ENCODE results near the gene ESPNL. TPM values are rescaled to one million over a fixed set of nuclear protein-coding genes. Genes with fewer than 3 reads are reported as not detected.

ESPNL gene
- total RNA-seq, 2 experiments from 2014 or later: 0.11 to 0.27 TPM

DNA sequence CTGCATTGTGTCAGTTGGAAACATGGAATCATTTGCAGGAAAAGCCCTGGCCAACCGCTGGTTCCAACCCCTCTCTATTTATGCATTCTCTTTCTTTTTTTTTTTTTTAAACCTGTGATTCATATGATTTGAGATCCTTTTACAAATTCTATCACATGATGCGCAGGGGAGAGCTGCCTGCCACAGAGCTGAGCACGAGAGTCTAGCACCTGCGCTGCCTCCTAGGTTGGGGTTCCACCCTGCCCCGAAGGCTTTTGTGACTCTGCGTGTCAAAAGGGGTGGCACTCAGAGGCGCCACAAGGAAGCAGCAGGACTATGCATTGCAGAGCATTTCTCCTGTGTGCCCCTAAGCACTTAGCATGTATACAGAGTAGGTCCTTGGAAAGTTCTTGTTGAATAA lies 17.3 kb upstream of the ESPNL start:
- Mint-ChIP-seq H3K4me3 (no peak overlapping the region), H3K27ac (no peak overlapping the region), H3K36me3 (ENCODE audit: low read depth) (peaks cover 83% of the 10 kb centered on the region), H3K9me3 (no peaks in the 10 kb centered on the region), H3K4me1 (ENCODE audit: low read depth) (no peaks in the 10 kb centered on the region), H3K27me3 (no peaks in the 10 kb centered on the region)
- ATAC-seq: no peak
- TF ChIP-seq, protein P1, sequence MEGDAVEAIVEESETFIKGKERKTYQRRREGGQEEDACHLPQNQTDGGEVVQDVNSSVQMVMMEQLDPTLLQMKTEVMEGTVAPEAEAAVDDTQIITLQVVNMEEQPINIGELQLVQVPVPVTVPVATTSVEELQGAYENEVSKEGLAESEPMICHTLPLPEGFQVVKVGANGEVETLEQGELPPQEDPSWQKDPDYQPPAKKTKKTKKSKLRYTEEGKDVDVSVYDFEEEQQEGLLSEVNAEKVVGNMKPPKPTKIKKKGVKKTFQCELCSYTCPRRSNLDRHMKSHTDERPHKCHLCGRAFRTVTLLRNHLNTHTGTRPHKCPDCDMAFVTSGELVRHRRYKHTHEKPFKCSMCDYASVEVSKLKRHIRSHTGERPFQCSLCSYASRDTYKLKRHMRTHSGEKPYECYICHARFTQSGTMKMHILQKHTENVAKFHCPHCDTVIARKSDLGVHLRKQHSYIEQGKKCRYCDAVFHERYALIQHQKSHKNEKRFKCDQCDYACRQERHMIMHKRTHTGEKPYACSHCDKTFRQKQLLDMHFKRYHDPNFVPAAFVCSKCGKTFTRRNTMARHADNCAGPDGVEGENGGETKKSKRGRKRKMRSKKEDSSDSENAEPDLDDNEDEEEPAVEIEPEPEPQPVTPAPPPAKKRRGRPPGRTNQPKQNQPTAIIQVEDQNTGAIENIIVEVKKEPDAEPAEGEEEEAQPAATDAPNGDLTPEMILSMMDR (IDR thresholded peaks at IDR 0.05): no peak
- intact Hi-C loops (cut with micrococcal nuclease): no loop called here
- ChIA-PET CTCF (no interaction called here), POLR2A (no interaction called here)
- DNase-seq: no peak

DNA sequence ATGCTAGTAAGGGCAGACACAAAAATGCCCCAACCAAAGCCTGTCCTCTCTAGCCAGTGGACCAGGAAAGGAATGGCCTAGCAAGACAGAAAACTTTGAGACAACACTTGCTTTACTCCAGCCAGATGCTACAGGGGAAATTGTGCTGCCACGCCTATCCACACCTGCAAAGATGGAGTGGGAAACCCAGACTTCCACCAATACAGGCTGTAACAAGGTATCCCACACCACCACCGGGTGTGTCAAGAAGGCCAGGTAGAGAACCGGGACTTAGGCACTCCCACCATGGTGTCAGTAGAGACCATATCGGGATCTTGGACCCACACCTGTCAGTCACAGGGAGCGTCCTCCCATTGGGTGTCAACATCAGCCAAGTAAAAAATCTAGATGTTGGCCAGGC lies 16.2 kb upstream of the ESPNL start:
- no peak for ATAC-seq
- TF ChIP-seq, protein P1 (IDR thresholded peaks at IDR 0.05): no peak
- Mint-ChIP-seq H3K4me1 (ENCODE audit: low read depth) (no peaks in the 10 kb centered on the region), H3K27ac (no peak overlapping the region), H3K9me3 (no peaks in the 10 kb centered on the region), H3K4me3 (no peak overlapping the region), H3K36me3 (ENCODE audit: low read depth) (peaks cover 76% of the 10 kb centered on the region), H3K27me3 (no peaks in the 10 kb centered on the region)
- ChIA-PET CTCF (no interaction called here), POLR2A (no interaction called here)
- no peak for DNase-seq
- intact Hi-C loops (cut with micrococcal nuclease): no loop called here

DNA sequence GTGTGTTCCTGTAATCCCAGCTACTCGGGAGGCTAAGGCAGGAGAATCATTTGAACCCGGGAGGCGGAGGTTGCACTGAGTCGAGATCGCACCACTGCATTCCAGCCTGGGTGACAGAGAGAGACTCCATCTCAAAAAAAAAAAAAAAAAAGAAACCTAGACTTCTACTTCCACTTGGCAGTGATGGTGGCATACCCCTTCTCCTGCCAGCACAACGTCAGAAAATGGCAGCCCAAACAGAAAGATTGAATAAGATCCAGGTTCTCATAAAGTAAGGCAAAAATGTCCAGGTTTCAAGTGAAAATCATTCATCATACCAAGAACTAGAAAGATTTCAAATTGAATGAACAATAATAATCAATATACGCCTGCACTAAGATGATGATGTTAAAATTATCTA lies 15.4 kb upstream of the ESPNL start:
- Mint-ChIP-seq H3K36me3 (ENCODE audit: low read depth) (peaks cover 72% of the 10 kb centered on the region), H3K4me1 (ENCODE audit: low read depth) (no peaks in the 10 kb centered on the region), H3K4me3 (no peak overlapping the region), H3K9me3 (no peaks in the 10 kb centered on the region), H3K27me3 (no peaks in the 10 kb centered on the region), H3K27ac (no peak overlapping the region)
- ATAC-seq (no peak), DNase-seq (no peak)
- CTCF ChIA-PET: no interaction called here
- intact Hi-C loops (cut with micrococcal nuclease): no loop called here
- POLR2A ChIA-PET: no interaction called here
- TF ChIP-seq, protein P1 (IDR thresholded peaks at IDR 0.05): no peak

DNA sequence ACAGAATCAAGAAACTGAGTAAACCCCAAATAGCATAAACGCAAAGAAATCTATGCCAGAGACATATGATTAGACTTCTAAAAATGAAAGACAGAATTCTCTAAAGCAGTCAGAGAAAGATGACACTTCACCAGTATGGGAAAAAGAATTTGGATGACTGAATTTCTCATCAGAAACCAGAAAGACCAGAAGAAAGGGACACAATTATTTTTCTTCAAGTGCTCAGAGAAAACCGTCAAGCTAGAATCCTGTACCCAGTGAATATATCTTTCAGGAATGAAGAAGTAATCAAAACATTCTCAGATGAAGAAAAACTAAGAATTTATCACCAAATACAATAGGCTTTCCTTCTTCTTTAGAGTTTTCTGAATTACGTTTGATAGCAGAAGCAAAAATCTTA lies 14.2 kb upstream of the ESPNL start:
- Mint-ChIP-seq H3K9me3 (no peaks in the 10 kb centered on the region), H3K4me1 (ENCODE audit: low read depth) (no peaks in the 10 kb centered on the region), H3K4me3 (no peak overlapping the region), H3K27ac (no peak overlapping the region), H3K27me3 (no peaks in the 10 kb centered on the region), H3K36me3 (ENCODE audit: low read depth) (peaks cover 63% of the 10 kb centered on the region)
- TF ChIP-seq, protein P1 (IDR thresholded peaks at IDR 0.05): no peak
- POLR2A ChIA-PET: no interaction called here
- ATAC-seq (no peak), DNase-seq (no peak)
- intact Hi-C loops (cut with micrococcal nuclease): no loop called here
- CTCF ChIA-PET: interaction anchor here (1.2 kb wide), 1 partner anchor 22 kb away, joined by 3 read pairs; no protein-coding TSS in a partner anchor

DNA sequence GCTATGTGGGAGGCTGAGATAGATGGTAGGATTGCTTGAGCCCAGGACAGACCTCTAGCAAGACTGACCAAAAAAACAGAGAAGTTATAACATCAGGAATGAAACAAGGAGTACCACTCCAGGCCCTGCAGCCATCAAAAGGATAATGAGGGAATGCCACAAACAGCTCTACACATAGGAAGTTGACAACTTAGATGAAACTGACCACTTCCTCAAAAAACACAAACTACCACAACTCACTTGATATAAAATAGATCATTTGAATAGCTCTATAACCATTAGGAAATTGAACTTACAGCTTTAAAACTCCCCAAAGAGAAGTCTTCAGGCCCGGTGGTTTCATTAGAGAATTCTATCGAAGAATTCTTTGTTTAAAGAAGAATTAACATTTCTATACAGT lies 12.9 kb upstream of the ESPNL start:
- H3K9me3 Mint-ChIP-seq: no peaks in the 10 kb centered on the region
- intact Hi-C loops (cut with micrococcal nuclease): no loop called here
- H3K4me1 Mint-ChIP-seq (ENCODE audit: low read depth): no peaks in the 10 kb centered on the region
- ATAC-seq (no peak), DNase-seq (no peak)
- CTCF ChIA-PET: interaction anchor here (1.5 to 1.6 kb wide), 3 partner anchors 52 to 176 kb away, joined by 3 to 4 read pairs (median 3); no protein-coding TSS in a partner anchor
- no peak overlapping the region for H3K4me3 Mint-ChIP-seq
- TF ChIP-seq, protein P1 (IDR thresholded peaks at IDR 0.05): no peak
- peaks cover 54% of the 10 kb centered on the region for H3K36me3 Mint-ChIP-seq (ENCODE audit: low read depth)
- no peak overlapping the region for H3K27ac Mint-ChIP-seq
- H3K27me3 Mint-ChIP-seq: no peaks in the 10 kb centered on the region
- POLR2A ChIA-PET: interaction anchor here (1.0 to 1.5 kb wide), 3 partner anchors 14 to 39 kb away, joined by 3 to 5 read pairs (median 4); partner anchors contain the start of gene SCLY
